Retinal pigment epithelial cell (primary cell): Measurements from ENCODE around the gene GALNT18.

Experiments
- DNase-seq: peaks from one replicate; pipeline ENCODE4 v3.0.0-alpha.2; 2010; ENCODE audit warnings: low read depth
- H3K4me3 ChIP-seq: 2 replicates; pipeline ENCODE4 v1.5.1; 2011; ENCODE audit warnings: mild to moderate bottlenecking, low read length, control low read depth, moderate library complexity
- CTCF ChIP-seq: conservative IDR thresholded peaks from 2 replicates; pipeline ENCODE4 v1.5.1; 2011; ENCODE audit warnings: low read depth, low read length, control low read depth, inconsistent platforms

GALNT18 gene

GRCh38 chr11:11420191-11420898, 201.5 kb downstream of the GALNT18 start:
- DNase-seq = no peak
- TF ChIP-seq CTCF = no peak
- H3K4me3 ChIP-seq = no peak overlapping the region

GRCh38 chr11:11419747-11420146, 202.1 kb downstream of the GALNT18 start:
- H3K4me3 ChIP-seq = no peak overlapping the region
- no peak for TF ChIP-seq CTCF
- DNase-seq = no peak

- no peak for TF ChIP-seq CTCF
- DNase-seq = no peak
- H3K4me3 ChIP-seq = no peak overlapping the region
These were observed 204.9 kb downstream of the GALNT18 start for GRCh38 chr11:11416917-11417316.

GRCh38 chr11:11416502-11416901, 205.3 kb downstream of the GALNT18 start:
- H3K4me3 ChIP-seq = no peak overlapping the region
- TF ChIP-seq CTCF = no peak
- peak; percentile 79 for DNase-seq

- no peak overlapping the region for H3K4me3 ChIP-seq
- DNase-seq = peak; percentile 89
- TF ChIP-seq CTCF = no peak
These were observed 205.9 kb downstream of the GALNT18 start for GRCh38 chr11:11415901-11416300.

- no peak overlapping the region for H3K4me3 ChIP-seq
- DNase-seq = no peak
- TF ChIP-seq CTCF = no peak
These were observed 206.8 kb downstream of the GALNT18 start for GRCh38 chr11:11414996-11415395.

GRCh38 chr11:11413776-11414175, 208.0 kb downstream of the GALNT18 start:
- no peak overlapping the region for H3K4me3 ChIP-seq
- TF ChIP-seq CTCF = no peak
- no peak for DNase-seq
